ENCODE measurements around the gene MPC1L.

MPC1L gene

GRCh38 chrX:40637687-40638086 lies 14.5 kb downstream of the MPC1L start:
- Histone ChIP-seq H3K4me3 (ENCODE audit: low read length) (no peak overlapping the region), H3K27me3 (ENCODE audit: control insufficient read depth, insufficient read depth, low read length) (no peaks in the 10 kb centered on the region), H3K36me3 (ENCODE audit: control insufficient read depth, low read depth, low read length) (peaks cover 24% of the 10 kb centered on the region), H3K9me3 (ENCODE audit: control insufficient read depth, low read depth, low read length) (no peaks in the 10 kb centered on the region), H3K4me1 (ENCODE audit: control insufficient read depth, low read depth, low read length) (no peaks in the 10 kb centered on the region), H3K9ac (ENCODE audit: low read length) (no peak overlapping the region), H3K27ac (ENCODE audit: low read length) (no peak overlapping the region)

GRCh38 chrX:40644176-40644575 lies 20.9 kb downstream of the MPC1L start:
- H3K4me3 ChIP-seq (ENCODE audit: low read length) = no peak overlapping the region
- H3K36me3 ChIP-seq (ENCODE audit: control insufficient read depth, low read depth, low read length) = peaks cover 2% of the 10 kb centered on the region
- H3K9me3 ChIP-seq (ENCODE audit: control insufficient read depth, low read depth, low read length) = no peaks in the 10 kb centered on the region
- no peak overlapping the region for H3K9ac ChIP-seq (ENCODE audit: low read length)
- H3K4me1 ChIP-seq (ENCODE audit: control insufficient read depth, low read depth, low read length) = no peaks in the 10 kb centered on the region
- H3K27ac ChIP-seq (ENCODE audit: low read length) = no peak overlapping the region
- no peaks in the 10 kb centered on the region for H3K27me3 ChIP-seq (ENCODE audit: control insufficient read depth, insufficient read depth, low read length)

- no peak overlapping the region for H3K9ac ChIP-seq (ENCODE audit: low read length)
- H3K4me3 ChIP-seq (ENCODE audit: low read length) = no peak overlapping the region
- H3K27me3 ChIP-seq (ENCODE audit: control insufficient read depth, insufficient read depth, low read length) = no peaks in the 10 kb centered on the region
- no peaks in the 10 kb centered on the region for H3K9me3 ChIP-seq (ENCODE audit: control insufficient read depth, low read depth, low read length)
- no peak overlapping the region for H3K27ac ChIP-seq (ENCODE audit: low read length)
- H3K36me3 ChIP-seq (ENCODE audit: control insufficient read depth, low read depth, low read length) = peaks cover 3% of the 10 kb centered on the region
- no peaks in the 10 kb centered on the region for H3K4me1 ChIP-seq (ENCODE audit: control insufficient read depth, low read depth, low read length)
Measured at GRCh38 chrX:40644821-40645358, 21.7 kb downstream of the MPC1L start.

- Histone ChIP-seq H3K4me3 (ENCODE audit: low read length) (peak overlapping the region; percentile 66), H3K9ac (ENCODE audit: low read length) (peak overlapping the region; percentile 63), H3K36me3 (ENCODE audit: control insufficient read depth, low read depth, low read length) (peaks cover 11% of the 10 kb centered on the region), H3K27ac (ENCODE audit: low read length) (no peak overlapping the region), H3K4me1 (ENCODE audit: control insufficient read depth, low read depth, low read length) (no peaks in the 10 kb centered on the region), H3K27me3 (ENCODE audit: control insufficient read depth, insufficient read depth, low read length) (no peaks in the 10 kb centered on the region), H3K9me3 (ENCODE audit: control insufficient read depth, low read depth, low read length) (no peaks in the 10 kb centered on the region)
Measured at GRCh38 chrX:40646489-40647306, 23.5 kb downstream of the MPC1L start.

GRCh38 chrX:40647307-40648197 lies 24.3 kb downstream of the MPC1L start, which contains the start of gene CXorf38:
Gene CXorf38, minus strand, starts transcription at chrX:40647561. Its CDS starts 41 bp downstream, at chrX:40647520.
- Histone ChIP-seq H3K9ac (ENCODE audit: low read length) (peak within 1 kb of the TSS; percentile 63), H3K4me3 (ENCODE audit: low read length) (peak within 1 kb of the TSS; percentile 66), H3K27me3 (ENCODE audit: control insufficient read depth, insufficient read depth, low read length) (no peaks in the 10 kb centered on the region)

GRCh38 chrX:40651620-40652223 lies 28.5 kb downstream of the MPC1L start:
- no peak overlapping the region for H3K9ac ChIP-seq (ENCODE audit: low read length)
- no peak overlapping the region for H3K27ac ChIP-seq (ENCODE audit: low read length)
- no peaks in the 10 kb centered on the region for H3K4me1 ChIP-seq (ENCODE audit: control insufficient read depth, low read depth, low read length)
- H3K4me3 ChIP-seq (ENCODE audit: low read length) = no peak overlapping the region
- H3K27me3 ChIP-seq (ENCODE audit: control insufficient read depth, insufficient read depth, low read length) = no peaks in the 10 kb centered on the region
- H3K36me3 ChIP-seq (ENCODE audit: control insufficient read depth, low read depth, low read length) = peaks cover 47% of the 10 kb centered on the region
- no peaks in the 10 kb centered on the region for H3K9me3 ChIP-seq (ENCODE audit: control insufficient read depth, low read depth, low read length)

More at GRCh38 chrX:40647307-40648197, 24.3 kb downstream of the MPC1L start, which contains the start of gene CXorf38:
- Histone ChIP-seq H3K36me3 (ENCODE audit: control insufficient read depth, low read depth, low read length) (peaks cover 13% of the 10 kb centered on the region), H3K9me3 (ENCODE audit: control insufficient read depth, low read depth, low read length) (no peaks in the 10 kb centered on the region), H3K27ac (ENCODE audit: low read length) (peak within 1 kb of the TSS; percentile 55), H3K4me1 (ENCODE audit: control insufficient read depth, low read depth, low read length) (no peaks in the 10 kb centered on the region)

- H3K9me3 ChIP-seq (ENCODE audit: control insufficient read depth, low read depth, low read length) = no peaks in the 10 kb centered on the region
- H3K4me1 ChIP-seq (ENCODE audit: control insufficient read depth, low read depth, low read length) = no peaks in the 10 kb centered on the region
- H3K27ac ChIP-seq (ENCODE audit: low read length) = no peak overlapping the region
- H3K9ac ChIP-seq (ENCODE audit: low read length) = no peak overlapping the region
- no peak overlapping the region for H3K4me3 ChIP-seq (ENCODE audit: low read length)
- peaks cover 56% of the 10 kb centered on the region for H3K36me3 ChIP-seq (ENCODE audit: control insufficient read depth, low read depth, low read length)
- H3K27me3 ChIP-seq (ENCODE audit: control insufficient read depth, insufficient read depth, low read length) = no peaks in the 10 kb centered on the region
Measured at GRCh38 chrX:40652664-40653063, 29.4 kb downstream of the MPC1L start.

GRCh38 chrX:40653535-40653934 lies 30.3 kb downstream of the MPC1L start:
- no peak overlapping the region for H3K4me3 ChIP-seq (ENCODE audit: low read length)
- no peaks in the 10 kb centered on the region for H3K27me3 ChIP-seq (ENCODE audit: control insufficient read depth, insufficient read depth, low read length)
- H3K9me3 ChIP-seq (ENCODE audit: control insufficient read depth, low read depth, low read length) = no peaks in the 10 kb centered on the region
- H3K9ac ChIP-seq (ENCODE audit: low read length) = no peak overlapping the region
- no peak overlapping the region for H3K27ac ChIP-seq (ENCODE audit: low read length)
- H3K36me3 ChIP-seq (ENCODE audit: control insufficient read depth, low read depth, low read length) = peaks cover 59% of the 10 kb centered on the region
- no peaks in the 10 kb centered on the region for H3K4me1 ChIP-seq (ENCODE audit: control insufficient read depth, low read depth, low read length)

- peaks cover 8% of the 10 kb centered on the region for H3K4me1 ChIP-seq (ENCODE audit: control insufficient read depth, low read depth, low read length)
- H3K27ac ChIP-seq (ENCODE audit: low read length) = no peak overlapping the region
- no peak overlapping the region for H3K9ac ChIP-seq (ENCODE audit: low read length)
- H3K27me3 ChIP-seq (ENCODE audit: control insufficient read depth, insufficient read depth, low read length) = no peaks in the 10 kb centered on the region
- peaks cover 63% of the 10 kb centered on the region for H3K36me3 ChIP-seq (ENCODE audit: control insufficient read depth, low read depth, low read length)
- H3K4me3 ChIP-seq (ENCODE audit: low read length) = no peak overlapping the region
- H3K9me3 ChIP-seq (ENCODE audit: control insufficient read depth, low read depth, low read length) = no peaks in the 10 kb centered on the region
Measured at GRCh38 chrX:40660381-40660780, 37.2 kb downstream of the MPC1L start.

GRCh38 chrX:40661489-40661888 lies 38.3 kb downstream of the MPC1L start:
- Histone ChIP-seq H3K36me3 (ENCODE audit: control insufficient read depth, low read depth, low read length) (peaks cover 63% of the 10 kb centered on the region), H3K27me3 (ENCODE audit: control insufficient read depth, insufficient read depth, low read length) (no peaks in the 10 kb centered on the region), H3K4me1 (ENCODE audit: control insufficient read depth, low read depth, low read length) (peaks cover 8% of the 10 kb centered on the region), H3K4me3 (ENCODE audit: low read length) (no peak overlapping the region), H3K9ac (ENCODE audit: low read length) (no peak overlapping the region), H3K9me3 (ENCODE audit: control insufficient read depth, low read depth, low read length) (no peaks in the 10 kb centered on the region), H3K27ac (ENCODE audit: low read length) (no peak overlapping the region)

Measured in iPS-18a (cell line).